HEK293T (cell line): Measurements from ENCODE around the gene SLX4IP.

Experiments
- CTCF ChIA-PET: fragments of 350-600 bp; formaldehyde crosslinking; extraction: SDS; loops from one replicate; lab custom pipeline; 2021; ENCODE audit warnings: antibody characterized with exemption, inconsistent platforms; lab: Yijun Ruan, JAX
- POLR2A ChIA-PET: fragments of 350-600 bp; formaldehyde crosslinking; extraction: SDS; loops from one replicate; lab custom pipeline; 2020; ENCODE audit warnings: antibody characterized with exemption, inconsistent platforms; lab: Yijun Ruan, JAX
- DNase-seq: peaks from one replicate; pipeline ENCODE4 v3.0.0; 2012; ENCODE audit warnings: mixed read lengths; ENCODE audit errors: extremely low spot score
- ARNT ChIP-seq: fragments of 450-650 bp; IDR thresholded peaks from 2 replicates; pipeline ENCODE4 v1.6.1; 2017; ENCODE audit warnings: mild to moderate bottlenecking
- BHLHE40 ChIP-seq: fragments of 450-650 bp; IDR thresholded peaks from 2 replicates; pipeline ENCODE4 v1.6.1; 2016; ENCODE audit warnings: mild to moderate bottlenecking, moderate library complexity, borderline replicate concordance
- CTBP1 ChIP-seq: fragments of 450-650 bp; IDR thresholded peaks from 2 replicates; pipeline ENCODE4 v1.6.1; 2016; ENCODE audit warnings: borderline replicate concordance
- ELF4 ChIP-seq: fragments of 450-650 bp; IDR thresholded peaks from 2 replicates; pipeline ENCODE4 v1.6.1; 2017; ENCODE audit warnings: antibody characterized with exemption
- FOXA1 ChIP-seq: fragments of 450-650 bp; IDR thresholded peaks from 2 replicates; pipeline ENCODE4 v1.6.1; 2016; ENCODE audit warnings: mild to moderate bottlenecking
- FOXK2 ChIP-seq: fragments of 450-650 bp; IDR thresholded peaks from 2 replicates; pipeline ENCODE4 v1.6.1; 2016; ENCODE audit warnings: mild to moderate bottlenecking
- FOXM1 ChIP-seq: fragments of 450-650 bp; IDR thresholded peaks from 2 replicates; pipeline ENCODE4 v1.6.1; 2017; ENCODE audit warnings: mild to moderate bottlenecking, borderline replicate concordance
- HDGF ChIP-seq: fragments of 450-650 bp; IDR thresholded peaks from 2 replicates; pipeline ENCODE4 v1.6.1; 2017; ENCODE audit warnings: antibody characterized with exemption, borderline replicate concordance
- L3MBTL2 ChIP-seq: fragments of 450-650 bp; conservative IDR thresholded peaks from 2 replicates; pipeline ENCODE4 v1.6.1; 2016; ENCODE audit warnings: mild to moderate bottlenecking
- LEF1 ChIP-seq: fragments of 450-650 bp; IDR thresholded peaks from 2 replicates; pipeline ENCODE4 v1.6.1; 2017; ENCODE audit warnings: mild to moderate bottlenecking, borderline replicate concordance
- NFRKB ChIP-seq: fragments of 450-650 bp; IDR thresholded peaks from 2 replicates; pipeline ENCODE4 v1.6.1; 2016; ENCODE audit warnings: mild to moderate bottlenecking, moderate library complexity
- SP1 ChIP-seq: fragments of 450-650 bp; IDR thresholded peaks from 2 replicates; pipeline ENCODE4 v1.6.1; 2017
- SUZ12 ChIP-seq: fragments of 450-650 bp; IDR thresholded peaks from 2 replicates; pipeline ENCODE4 v1.6.1; 2016; ENCODE audit warnings: mild to moderate bottlenecking
- TARDBP ChIP-seq: fragments of 450-650 bp; IDR thresholded peaks from 2 replicates; pipeline ENCODE4 v1.6.1; 2016
- ZNF384 ChIP-seq: fragments of 450-650 bp; IDR thresholded peaks from 2 replicates; pipeline ENCODE4 v1.6.1; 2016
- TF ChIP-seq, protein P1 (sequence below): fragments of 450-650 bp; IDR thresholded peaks from 2 replicates; pipeline ENCODE4 v1.6.1; 2016

Gene SLX4IP

DNA sequence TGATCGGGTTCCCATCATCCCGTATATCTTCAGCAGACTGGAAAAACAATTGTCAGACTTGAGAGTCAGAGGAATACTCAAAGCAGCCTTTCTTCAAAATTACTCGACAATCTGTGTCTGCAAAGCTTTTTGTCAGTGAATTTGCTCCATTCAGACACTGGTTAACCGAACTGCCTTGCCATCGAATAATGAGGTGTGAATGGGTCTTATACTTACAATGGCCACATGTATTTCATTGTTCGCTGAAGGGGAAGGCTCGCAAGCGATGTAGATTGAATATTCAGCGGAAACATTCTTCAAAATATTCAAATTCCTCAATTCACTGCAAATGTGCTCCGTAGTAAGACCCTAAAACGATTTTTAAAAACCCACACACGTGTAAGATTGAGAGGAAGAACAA, 205.8 kb downstream of the SLX4IP start:
- ChIA-PET POLR2A (no interaction called here), CTCF (interaction anchor here (0.6 kb wide), 1 partner anchor 14 kb away, joined by 3 read pairs; no protein-coding TSS in a partner anchor)
- TF ChIP-seq TARDBP (no peak), SUZ12 (no peak), ZNF384 (no peak), CTBP1 (no peak), ELF4 (no peak), NFRKB (no peak), LEF1 (no peak), BHLHE40 (no peak), ARNT (no peak), SP1 (no peak), L3MBTL2 (no peak), FOXA1 (no peak), HDGF (no peak), FOXM1 (no peak), FOXK2 (no peak)
- TF ChIP-seq, protein P1, sequence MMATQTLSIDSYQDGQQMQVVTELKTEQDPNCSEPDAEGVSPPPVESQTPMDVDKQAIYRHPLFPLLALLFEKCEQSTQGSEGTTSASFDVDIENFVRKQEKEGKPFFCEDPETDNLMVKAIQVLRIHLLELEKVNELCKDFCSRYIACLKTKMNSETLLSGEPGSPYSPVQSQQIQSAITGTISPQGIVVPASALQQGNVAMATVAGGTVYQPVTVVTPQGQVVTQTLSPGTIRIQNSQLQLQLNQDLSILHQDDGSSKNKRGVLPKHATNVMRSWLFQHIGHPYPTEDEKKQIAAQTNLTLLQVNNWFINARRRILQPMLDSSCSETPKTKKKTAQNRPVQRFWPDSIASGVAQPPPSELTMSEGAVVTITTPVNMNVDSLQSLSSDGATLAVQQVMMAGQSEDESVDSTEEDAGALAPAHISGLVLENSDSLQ: no peak
- DNase-seq: no peak

DNA sequence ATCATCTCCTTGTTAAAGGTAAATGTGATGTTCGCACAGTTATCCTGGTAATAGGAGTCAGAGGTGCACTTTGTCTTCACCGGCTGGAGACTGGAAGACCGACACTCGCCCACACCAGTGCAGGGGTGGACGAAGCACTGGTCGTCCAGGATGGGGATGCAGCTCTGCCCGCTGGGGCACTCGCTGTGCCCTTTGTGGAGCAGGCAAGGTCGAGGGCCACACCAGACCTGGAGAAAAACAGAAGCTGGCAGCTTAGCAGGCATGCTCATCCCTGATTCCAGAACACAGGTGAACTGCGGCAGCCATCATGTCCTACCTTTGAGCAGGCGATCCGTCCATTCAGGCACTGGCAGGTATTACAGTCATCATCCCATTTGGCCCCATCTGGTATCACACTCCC, 206.4 kb downstream of the SLX4IP start:
- DNase-seq: no peak
- POLR2A ChIA-PET: no interaction called here
- CTCF ChIA-PET: no interaction called here
- TF ChIP-seq, protein P1: no peak
- TF ChIP-seq NFRKB (no peak), ARNT (no peak), FOXK2 (no peak), SP1 (no peak), LEF1 (no peak), HDGF (no peak), FOXA1 (no peak), ZNF384 (no peak), TARDBP (no peak), SUZ12 (no peak)

DNA sequence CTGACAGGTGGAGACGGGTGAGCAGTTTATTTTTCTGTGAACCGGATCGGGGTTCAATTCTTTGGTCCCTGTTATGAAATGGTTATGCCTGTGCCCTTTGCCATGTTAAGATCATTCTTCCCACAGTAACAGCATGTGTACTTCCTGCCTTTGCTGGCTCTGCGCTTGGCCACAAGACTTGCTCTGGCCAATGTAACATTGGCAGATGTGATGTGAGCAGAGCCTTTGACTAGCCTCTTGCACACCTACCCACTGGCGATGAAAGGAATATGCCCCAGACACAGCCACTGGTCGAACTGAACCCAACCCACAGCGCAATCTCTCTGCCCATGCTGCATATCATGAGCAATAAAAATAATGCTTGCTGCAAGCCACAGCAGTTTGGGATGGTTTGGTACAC, 206.8 kb downstream of the SLX4IP start:
- no peak for DNase-seq
- TF ChIP-seq BHLHE40 (no peak), ARNT (no peak), FOXK2 (no peak), LEF1 (no peak), TARDBP (no peak), HDGF (no peak), CTBP1 (no peak), NFRKB (no peak)
- TF ChIP-seq, protein P1: no peak
- POLR2A ChIA-PET: no interaction called here
- CTCF ChIA-PET: no interaction called here

DNA sequence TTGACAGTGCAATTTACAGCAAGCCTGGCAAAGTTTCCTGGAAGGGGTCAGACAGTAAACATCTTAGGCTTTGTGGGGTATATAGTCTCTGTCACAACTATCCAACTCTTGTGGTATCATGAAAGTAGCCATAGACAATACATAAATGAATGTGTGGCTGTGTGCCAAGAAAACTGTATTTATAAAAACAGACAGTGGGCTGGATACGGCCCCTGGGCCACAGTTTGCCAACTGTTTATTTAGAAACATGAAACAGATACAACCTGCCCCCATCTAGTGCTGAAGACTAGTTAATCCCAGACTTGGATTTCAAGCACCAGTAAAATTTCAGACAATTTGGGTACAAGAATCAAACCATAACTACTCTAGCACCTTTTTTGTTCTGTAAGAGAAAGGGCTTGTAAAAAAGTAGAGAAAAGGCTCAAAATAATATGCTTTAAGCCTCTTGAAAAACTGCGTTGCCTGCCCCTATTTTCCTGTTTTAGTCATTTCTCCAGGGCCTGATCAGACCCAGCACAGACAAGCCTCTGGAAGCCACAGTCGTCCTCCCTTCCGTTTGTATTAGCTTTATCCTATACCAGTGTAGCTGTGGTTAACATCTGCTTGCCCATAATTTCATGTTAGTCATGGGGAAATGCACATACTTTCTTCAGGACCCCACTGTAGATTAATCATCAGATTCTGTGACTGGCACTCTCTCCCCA, 207.9 kb downstream of the SLX4IP start:
- no peak for DNase-seq
- POLR2A ChIA-PET: no interaction called here
- TF ChIP-seq ZNF384 (no peak), HDGF (no peak)
- CTCF ChIA-PET: no interaction called here

DNA sequence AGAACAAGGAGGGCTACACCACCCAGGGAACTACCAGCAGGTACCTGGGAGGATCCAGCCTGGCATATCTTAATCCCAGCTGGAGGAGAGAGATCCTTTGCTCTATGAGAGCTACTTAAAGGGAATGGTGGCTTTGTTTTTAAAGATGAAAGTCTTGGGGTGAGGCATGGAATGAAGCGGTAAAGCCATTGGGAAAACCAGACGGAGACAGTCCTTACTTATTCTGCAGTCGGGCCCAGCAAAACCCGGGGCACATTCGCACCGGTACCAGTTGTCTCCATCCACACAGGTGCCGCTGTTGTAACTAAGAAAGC, 208.4 kb downstream of the SLX4IP start:
- ChIA-PET CTCF (no interaction called here), POLR2A (no interaction called here)
- DNase-seq: no peak
- no peak for TF ChIP-seq SUZ12
- TF ChIP-seq, protein P1: no peak
- TF ChIP-seq LEF1: no peak
- no peak for TF ChIP-seq NFRKB
- no peak for TF ChIP-seq FOXM1
- no peak for TF ChIP-seq FOXA1
- TF ChIP-seq TARDBP: no peak
- no peak for TF ChIP-seq ZNF384
- no peak for TF ChIP-seq FOXK2

DNA sequence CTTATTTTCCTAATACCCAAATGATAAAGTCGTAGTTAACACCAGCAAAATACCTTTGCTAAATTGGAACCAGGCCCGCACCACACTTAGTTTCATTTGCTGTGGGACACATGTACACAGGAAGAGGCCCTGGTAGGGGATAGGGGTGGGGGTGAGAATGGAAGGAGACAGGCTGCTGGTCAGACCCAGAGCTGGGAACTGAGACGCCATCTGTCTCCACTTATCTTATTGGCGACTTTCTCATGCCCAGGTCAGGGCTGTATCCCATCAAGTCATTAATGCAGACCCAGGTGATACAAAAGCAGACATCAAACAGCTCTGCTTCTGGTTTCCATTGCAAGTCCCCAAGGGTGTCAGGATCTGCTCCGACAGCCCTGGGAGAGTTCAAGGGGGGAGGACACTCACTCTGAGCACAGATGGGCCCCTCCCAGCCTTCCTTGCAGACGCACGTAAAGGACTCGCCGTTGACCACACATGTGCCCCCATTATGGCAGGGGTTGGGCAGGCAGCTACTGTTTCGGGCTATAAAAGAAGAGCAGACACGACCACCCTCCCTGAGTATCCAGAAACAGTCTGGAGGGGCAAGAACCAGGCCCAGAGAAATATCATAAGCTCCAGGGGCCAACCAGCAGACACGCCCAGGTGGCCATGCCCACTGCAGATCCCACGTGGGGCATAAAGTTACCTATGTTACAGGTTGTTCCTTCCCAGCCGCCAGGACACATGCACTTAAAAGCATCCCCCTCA, 209.5 kb downstream of the SLX4IP start:
- TF ChIP-seq HDGF: no peak
- no peak for TF ChIP-seq NFRKB
- TF ChIP-seq TARDBP: no peak
- TF ChIP-seq FOXA1: no peak
- no peak for TF ChIP-seq SUZ12
- no peak for TF ChIP-seq FOXK2
- TF ChIP-seq FOXM1: no peak
- TF ChIP-seq SP1: no peak
- DNase-seq: no peak
- POLR2A ChIA-PET: no interaction called here
- CTCF ChIA-PET: interaction anchor here (0.6 kb wide), 1 partner anchor 152 kb away, joined by 3 read pairs; no protein-coding TSS in a partner anchor
